IPS-20b (cell line): ENCODE measurements around the gene SRCIN1.
"Not testable (repeated sequence)": the region's sequence is repeated elsewhere in the genome, so short reads cannot be mapped to it uniquely, and the experiment has no call there.

Source experiments
- H3K27ac ChIP-seq: one replicate; pipeline ENCODE4 v1.5.1; 2013; ENCODE audit warnings: low read length
- H3K27me3 ChIP-seq: 2 replicates; pipeline ENCODE4 v1.6.1; 2013; ENCODE audit warnings: mild to moderate bottlenecking, low read length, inconsistent platforms; ENCODE audit not compliant: insufficient read depth
- H3K36me3 ChIP-seq: 2 replicates; pipeline ENCODE4 v1.6.1; 2013; ENCODE audit warnings: low read depth, mild to moderate bottlenecking, inconsistent platforms, low read length, moderate library complexity; ENCODE audit not compliant: insufficient read depth
- H3K4me1 ChIP-seq: 2 replicates; pipeline ENCODE4 v1.6.1; 2013; ENCODE audit warnings: mild to moderate bottlenecking, control low read depth, inconsistent platforms, low read length, moderate library complexity; ENCODE audit not compliant: insufficient read depth
- H3K4me3 ChIP-seq: 2 replicates; pipeline ENCODE4 v1.5.1; 2013; ENCODE audit warnings: mild to moderate bottlenecking, low read length, inconsistent platforms
- H3K9ac ChIP-seq: 2 replicates; pipeline ENCODE4 v1.6.1; 2013; ENCODE audit warnings: low read depth, mild to moderate bottlenecking, inconsistent platforms, low read length, moderate library complexity
- H3K9me3 ChIP-seq: 2 replicates; pipeline ENCODE4 v1.6.1; 2013; ENCODE audit warnings: mild to moderate bottlenecking, low read depth, low read length, inconsistent platforms; ENCODE audit not compliant: insufficient read depth

SRCIN1 gene, protein sequence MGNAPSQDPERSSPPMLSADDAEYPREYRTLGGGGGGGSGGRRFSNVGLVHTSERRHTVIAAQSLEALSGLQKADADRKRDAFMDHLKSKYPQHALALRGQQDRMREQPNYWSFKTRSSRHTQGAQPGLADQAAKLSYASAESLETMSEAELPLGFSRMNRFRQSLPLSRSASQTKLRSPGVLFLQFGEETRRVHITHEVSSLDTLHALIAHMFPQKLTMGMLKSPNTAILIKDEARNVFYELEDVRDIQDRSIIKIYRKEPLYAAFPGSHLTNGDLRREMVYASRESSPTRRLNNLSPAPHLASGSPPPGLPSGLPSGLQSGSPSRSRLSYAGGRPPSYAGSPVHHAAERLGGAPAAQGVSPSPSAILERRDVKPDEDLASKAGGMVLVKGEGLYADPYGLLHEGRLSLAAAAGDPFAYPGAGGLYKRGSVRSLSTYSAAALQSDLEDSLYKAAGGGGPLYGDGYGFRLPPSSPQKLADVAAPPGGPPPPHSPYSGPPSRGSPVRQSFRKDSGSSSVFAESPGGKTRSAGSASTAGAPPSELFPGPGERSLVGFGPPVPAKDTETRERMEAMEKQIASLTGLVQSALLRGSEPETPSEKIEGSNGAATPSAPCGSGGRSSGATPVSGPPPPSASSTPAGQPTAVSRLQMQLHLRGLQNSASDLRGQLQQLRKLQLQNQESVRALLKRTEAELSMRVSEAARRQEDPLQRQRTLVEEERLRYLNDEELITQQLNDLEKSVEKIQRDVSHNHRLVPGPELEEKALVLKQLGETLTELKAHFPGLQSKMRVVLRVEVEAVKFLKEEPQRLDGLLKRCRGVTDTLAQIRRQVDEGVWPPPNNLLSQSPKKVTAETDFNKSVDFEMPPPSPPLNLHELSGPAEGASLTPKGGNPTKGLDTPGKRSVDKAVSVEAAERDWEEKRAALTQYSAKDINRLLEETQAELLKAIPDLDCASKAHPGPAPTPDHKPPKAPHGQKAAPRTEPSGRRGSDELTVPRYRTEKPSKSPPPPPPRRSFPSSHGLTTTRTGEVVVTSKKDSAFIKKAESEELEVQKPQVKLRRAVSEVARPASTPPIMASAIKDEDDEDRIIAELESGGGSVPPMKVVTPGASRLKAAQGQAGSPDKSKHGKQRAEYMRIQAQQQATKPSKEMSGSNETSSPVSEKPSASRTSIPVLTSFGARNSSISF

GRCh38 chr17:38605841-38606645 is at the start of gene SRCIN1:
Gene SRCIN1 (minus strand): TSS chr17:38605952. CDS start chr17:38605705, 247 bp downstream.
- no peaks in the 10 kb centered on the region for H3K36me3 ChIP-seq
- H3K4me3 ChIP-seq = peak within 1 kb of the TSS; percentile 66
- no peaks in the 10 kb centered on the region for H3K9me3 ChIP-seq
- peaks cover 60% of the 10 kb centered on the region for H3K27me3 ChIP-seq
- H3K9ac ChIP-seq = peak within 1 kb of the TSS; percentile 57; the same call in 1 of the 2 replicates
- no peak within 1 kb of the TSS for H3K27ac ChIP-seq
- H3K4me1 ChIP-seq = peaks cover 35% of the 10 kb centered on the region

GRCh38 chr17:38654411-38655398 is 49.0 kb upstream of the SRCIN1 start:
- Histone ChIP-seq H3K4me3 (no peak overlapping the region), H3K27me3 (0 out of 2 replicates have a peak, but pooled peaks cover 5% of the 10 kb centered on the region), H3K9ac (no peak overlapping the region), H3K4me1 (no peaks in the 10 kb centered on the region; the same call in 1 of the 2 replicates), H3K27ac (no peak overlapping the region), H3K9me3 (no peaks in the 10 kb centered on the region), H3K36me3 (no peaks in the 10 kb centered on the region)

DNA sequence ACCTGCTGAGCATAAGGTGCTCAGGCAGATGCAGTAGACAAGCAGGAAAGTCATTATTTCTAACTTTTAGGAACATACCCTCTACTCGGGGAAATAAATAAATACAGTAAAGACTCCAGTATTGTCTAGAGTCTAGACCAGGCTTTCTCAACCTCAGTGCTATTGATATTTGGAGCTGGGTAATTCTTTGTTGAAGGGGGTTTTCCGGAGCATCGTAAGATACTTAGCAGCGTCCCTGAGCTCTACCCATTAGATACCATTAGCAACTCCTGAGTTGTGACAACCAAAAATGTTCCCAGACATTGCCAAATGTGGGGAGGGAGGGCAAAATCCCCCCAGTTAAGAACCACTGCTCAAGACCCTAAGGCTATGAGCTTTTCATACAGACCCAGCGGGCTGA is 47.9 kb upstream of the SRCIN1 start:
- no peaks in the 10 kb centered on the region; the same call in 1 of the 2 replicates for H3K4me1 ChIP-seq
- no peak overlapping the region for H3K4me3 ChIP-seq
- H3K9ac ChIP-seq = no peak overlapping the region
- no peaks in the 10 kb centered on the region for H3K36me3 ChIP-seq
- no peak overlapping the region for H3K27ac ChIP-seq
- H3K9me3 ChIP-seq = no peaks in the 10 kb centered on the region
- H3K27me3 ChIP-seq = 0 out of 2 replicates have a peak, but pooled peaks cover 5% of the 10 kb centered on the region

DNA sequence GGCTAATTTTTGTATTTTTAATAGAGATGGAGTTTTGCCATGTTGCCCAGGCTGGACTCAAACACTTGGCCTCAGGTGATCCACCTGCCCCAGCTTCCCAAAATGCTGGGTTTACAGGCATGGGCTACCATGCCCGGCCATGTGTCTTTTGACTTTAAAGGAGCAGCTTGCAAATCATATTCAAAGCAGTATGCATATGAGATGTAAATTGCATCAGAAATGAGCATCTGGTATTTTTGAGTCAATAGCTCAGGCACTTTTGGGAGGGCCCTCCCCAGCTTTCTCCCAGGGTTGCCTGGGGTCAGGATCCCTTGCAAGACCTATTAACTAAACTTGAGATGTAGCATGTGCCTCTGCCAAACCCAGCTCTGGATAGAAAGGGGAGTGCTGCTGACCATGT is 47.5 kb upstream of the SRCIN1 start:
- H3K27me3 ChIP-seq = 0 out of 2 replicates have a peak, but pooled peaks cover 5% of the 10 kb centered on the region
- H3K9me3 ChIP-seq = no peaks in the 10 kb centered on the region
- H3K4me3 ChIP-seq = no peak overlapping the region
- no peaks in the 10 kb centered on the region for H3K36me3 ChIP-seq
- H3K4me1 ChIP-seq = no peaks in the 10 kb centered on the region; the same call in 1 of the 2 replicates
- no peak overlapping the region for H3K9ac ChIP-seq
- H3K27ac ChIP-seq = no peak overlapping the region

DNA sequence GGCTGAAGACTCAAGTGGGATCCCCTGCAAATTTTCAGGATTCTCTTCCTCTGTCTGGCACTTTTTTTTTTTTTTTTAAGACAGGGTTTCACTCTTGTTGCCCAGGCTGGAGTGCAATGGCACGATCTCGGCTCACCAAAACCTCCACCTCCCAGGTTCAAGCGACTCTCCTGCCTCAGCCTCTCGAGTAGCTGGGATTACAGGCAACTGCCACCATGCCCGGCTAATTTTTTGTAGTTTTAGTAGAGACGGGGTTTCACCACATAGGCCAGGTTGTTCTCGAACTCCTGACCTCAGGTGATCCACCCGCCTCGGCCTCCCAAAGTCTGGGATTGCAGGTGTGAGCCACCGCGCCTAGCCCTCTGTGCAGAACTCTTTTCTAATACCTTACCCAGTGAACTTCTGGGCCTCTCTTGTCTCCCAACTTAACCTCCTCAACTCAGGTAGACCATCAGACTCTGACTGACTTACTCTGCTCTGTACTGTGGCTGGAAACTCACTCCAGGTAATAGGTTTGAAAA is 45.0 kb upstream of the SRCIN1 start:
- not testable (repeated sequence) for H3K36me3 ChIP-seq, H3K4me1 ChIP-seq, H3K27ac ChIP-seq, H3K9me3 ChIP-seq, H3K4me3 ChIP-seq, H3K9ac ChIP-seq, H3K27me3 ChIP-seq

GRCh38 chr17:38637951-38638350 is 32.2 kb upstream of the SRCIN1 start:
- Histone ChIP-seq H3K27me3 (no peaks in the 10 kb centered on the region), H3K27ac (no peak overlapping the region)

GRCh38 chr17:38636054-38636453 is 30.3 kb upstream of the SRCIN1 start:
- Histone ChIP-seq H3K27ac (no peak overlapping the region), H3K9ac (no peak overlapping the region), H3K9me3 (no peaks in the 10 kb centered on the region), H3K27me3 (no peaks in the 10 kb centered on the region), H3K4me3 (no peak overlapping the region), H3K4me1 (0 out of 2 replicates have a peak, but pooled peaks cover 3% of the 10 kb centered on the region), H3K36me3 (no peaks in the 10 kb centered on the region)

More at GRCh38 chr17:38637951-38638350, 32.2 kb upstream of the SRCIN1 start:
- Histone ChIP-seq H3K36me3 (no peaks in the 10 kb centered on the region), H3K4me1 (0 out of 2 replicates have a peak, but pooled peaks cover 3% of the 10 kb centered on the region), H3K9ac (no peak overlapping the region), H3K4me3 (no peak overlapping the region), H3K9me3 (no peaks in the 10 kb centered on the region)

DNA sequence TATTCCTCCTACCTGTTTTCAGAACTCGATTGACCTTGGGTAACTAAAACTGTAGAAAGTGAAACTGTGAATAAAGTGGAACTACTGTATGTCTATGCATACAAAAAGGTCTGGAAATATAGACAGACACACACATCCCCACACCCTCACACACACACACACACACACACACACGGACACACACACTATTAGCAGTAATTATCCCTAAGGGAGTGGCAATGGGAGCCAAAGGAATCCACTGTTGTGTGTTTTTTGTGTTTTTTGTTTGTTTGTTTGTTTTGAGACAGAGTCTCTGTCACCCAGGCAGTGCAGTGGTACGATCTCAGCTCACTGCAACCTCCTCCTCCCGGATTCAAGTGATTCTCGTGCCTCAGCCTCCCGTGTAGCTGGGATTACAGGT is 26.6 kb upstream of the SRCIN1 start:
- H3K9me3 ChIP-seq = no peaks in the 10 kb centered on the region
- H3K4me1 ChIP-seq = 0 out of 2 replicates have a peak, but pooled peaks cover 3% of the 10 kb centered on the region
- H3K27me3 ChIP-seq = no peaks in the 10 kb centered on the region
- H3K36me3 ChIP-seq = no peaks in the 10 kb centered on the region
- H3K9ac ChIP-seq = no peak overlapping the region
- H3K4me3 ChIP-seq = no peak overlapping the region
- no peak overlapping the region for H3K27ac ChIP-seq

- no peak overlapping the region for H3K4me3 ChIP-seq
- H3K27ac ChIP-seq = no peak overlapping the region
- no peak overlapping the region for H3K9ac ChIP-seq
- no peaks in the 10 kb centered on the region for H3K9me3 ChIP-seq
- H3K27me3 ChIP-seq = no peaks in the 10 kb centered on the region
- no peaks in the 10 kb centered on the region for H3K36me3 ChIP-seq
- H3K4me1 ChIP-seq = no peaks in the 10 kb centered on the region
Measured at GRCh38 chr17:38628441-38628840, 22.7 kb upstream of the SRCIN1 start.

DNA sequence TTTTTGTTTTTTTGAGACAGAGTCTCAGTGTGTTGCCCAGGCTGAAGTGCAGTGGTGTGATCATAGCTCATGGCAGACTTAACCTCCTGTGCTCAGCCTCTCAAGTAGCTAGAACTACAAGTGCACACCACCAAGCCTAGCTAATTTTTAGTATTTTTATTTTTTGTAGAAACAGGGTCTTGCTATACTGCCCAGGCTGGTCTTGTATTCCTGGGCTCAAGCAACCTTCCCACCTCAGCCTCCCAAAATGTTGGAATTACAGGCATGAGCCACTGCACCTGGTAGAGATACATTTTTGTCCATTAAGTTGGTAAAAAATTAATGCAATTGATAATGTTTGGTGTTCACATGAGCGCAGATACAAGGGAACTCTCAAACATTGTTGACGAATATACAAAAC is 22.2 kb upstream of the SRCIN1 start:
- Histone ChIP-seq H3K4me1 (no peaks in the 10 kb centered on the region), H3K9ac (no peak overlapping the region), H3K27ac (no peak overlapping the region)

More for the DNA sequence above, 22.2 kb upstream of the SRCIN1 start:
- Histone ChIP-seq H3K36me3 (no peaks in the 10 kb centered on the region), H3K9me3 (no peaks in the 10 kb centered on the region), H3K4me3 (no peak overlapping the region), H3K27me3 (no peaks in the 10 kb centered on the region)
